Measurements from ENCODE around the gene MBD1.
"Not testable (repeated sequence)": the region's sequence is repeated elsewhere in the genome, so short reads cannot be mapped to it uniquely, and the experiment has no call there.

MBD1 gene

GRCh38 chr18:50268022-50268747 is 13.1 kb downstream of the MBD1 start:
- DNase-seq, result no peak

GRCh38 chr18:50266248-50266704 is 15.0 kb downstream of the MBD1 start, which contains the start of gene CFAP53:
TSS of gene CFAP53 (minus strand) at chr18:50266495. CDS start at chr18:50266404, 91 bp downstream.
- DNase-seq, result peak; percentile 92

DNA sequence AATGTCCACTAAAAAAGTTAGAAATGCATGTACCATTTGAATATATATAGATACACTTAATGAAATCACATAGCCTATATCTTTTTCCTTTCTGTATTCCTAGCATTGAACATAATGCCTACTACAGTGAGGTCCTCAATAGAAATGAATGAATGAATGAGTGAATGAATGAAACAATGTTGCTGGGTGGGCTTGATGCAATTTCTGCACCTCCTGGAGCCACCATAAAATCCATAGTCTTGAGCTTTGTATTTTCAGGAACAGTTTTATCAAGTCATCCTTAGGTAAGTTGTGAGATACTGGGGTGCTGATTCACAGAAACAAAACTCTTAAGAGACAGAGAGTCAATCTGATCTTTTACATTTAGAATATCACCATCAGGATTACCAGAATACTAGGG is 18.3 kb downstream of the MBD1 start:
- DNase-seq, result no peak

DNA sequence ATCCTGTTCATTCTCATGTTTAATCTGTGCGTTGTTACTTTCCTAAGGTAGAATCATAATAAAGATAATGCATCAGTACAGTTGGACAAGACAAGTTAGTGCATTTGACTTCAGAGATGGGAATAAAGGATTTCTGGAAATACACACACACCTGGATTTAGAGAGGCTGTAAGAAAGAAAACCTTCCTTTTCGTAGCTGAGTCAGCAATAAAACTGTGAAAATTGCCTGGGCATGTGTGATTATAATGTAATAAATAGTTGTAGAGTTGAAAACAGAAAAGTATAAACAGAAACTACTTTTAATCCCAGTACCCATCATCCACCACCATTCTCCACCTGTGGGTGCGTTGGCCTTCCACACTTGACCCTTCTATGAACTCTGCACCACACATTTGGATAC is 30.4 kb downstream of the MBD1 start:
- DNase-seq, result no peak

DNA sequence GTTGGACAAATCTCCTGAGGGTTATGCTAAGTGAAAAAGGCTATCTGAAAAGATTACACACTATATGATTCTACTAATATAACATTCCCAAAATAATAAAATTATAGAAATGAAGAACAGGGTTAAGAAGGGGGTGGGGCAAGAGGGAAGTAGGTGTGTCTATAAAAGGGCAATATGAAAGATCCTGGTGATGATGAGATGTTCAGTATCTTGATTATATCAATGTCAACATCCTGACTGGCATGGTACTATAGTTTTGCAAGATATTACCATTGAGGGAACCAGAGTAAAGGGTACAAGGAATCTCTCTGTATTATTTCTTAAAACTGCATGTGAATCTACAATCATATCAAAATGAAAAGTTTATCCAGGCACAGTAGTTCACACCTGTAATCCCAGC is 31.7 kb downstream of the MBD1 start:
- no peak for DNase-seq

- no peak for DNase-seq
Measured at GRCh38 chr18:50247561-50247960, 33.8 kb downstream of the MBD1 start.

GRCh38 chr18:50241768-50242167 is 39.6 kb downstream of the MBD1 start:
- DNase-seq, result not testable (repeated sequence)

DNA sequence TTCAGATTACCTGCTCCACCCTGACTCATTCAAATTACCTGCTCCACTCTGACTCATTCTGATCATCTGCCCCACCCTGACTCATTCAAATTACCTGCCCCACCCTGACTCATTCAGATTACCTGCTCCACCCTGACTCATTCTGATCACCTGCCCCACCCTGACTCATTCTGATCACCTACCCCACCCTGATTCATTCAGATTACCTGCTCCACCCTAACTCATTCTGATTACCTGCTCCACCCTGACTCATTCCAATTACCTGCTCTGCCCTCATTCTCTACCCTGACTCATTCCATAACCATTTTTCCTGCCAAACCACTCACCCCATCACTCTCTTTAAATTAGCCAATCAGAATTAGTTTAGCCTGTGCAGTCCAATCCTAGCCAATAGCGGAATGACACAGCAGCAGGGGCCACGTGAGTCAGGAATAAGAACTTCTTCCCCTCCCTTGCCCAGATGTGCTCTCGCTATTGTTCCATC is 41.2 kb downstream of the MBD1 start:
- no peak for DNase-seq

GRCh38 chr18:50232419-50232818 is 48.9 kb downstream of the MBD1 start:
- DNase-seq, result no peak

DNA sequence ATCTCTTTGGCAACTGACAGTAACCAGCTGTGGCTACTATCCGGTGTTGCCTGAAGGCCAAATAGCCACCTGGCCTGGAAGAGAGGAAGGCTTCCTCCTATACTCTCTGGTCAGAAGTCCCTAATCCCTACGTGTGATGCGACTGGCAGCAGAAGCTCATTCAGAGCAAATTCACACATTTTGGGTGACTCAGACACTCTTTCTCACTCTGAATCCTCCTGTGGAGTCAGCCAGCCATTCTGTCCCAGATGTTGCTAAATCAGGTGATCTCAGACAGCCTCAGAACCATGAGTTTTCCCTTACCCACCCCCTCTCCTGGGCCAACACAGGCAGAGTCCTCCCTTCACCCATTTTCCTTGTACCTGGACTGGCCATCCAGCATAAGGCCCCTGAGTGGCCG is 49.7 kb downstream of the MBD1 start:
- DNase-seq, result no peak

DNA sequence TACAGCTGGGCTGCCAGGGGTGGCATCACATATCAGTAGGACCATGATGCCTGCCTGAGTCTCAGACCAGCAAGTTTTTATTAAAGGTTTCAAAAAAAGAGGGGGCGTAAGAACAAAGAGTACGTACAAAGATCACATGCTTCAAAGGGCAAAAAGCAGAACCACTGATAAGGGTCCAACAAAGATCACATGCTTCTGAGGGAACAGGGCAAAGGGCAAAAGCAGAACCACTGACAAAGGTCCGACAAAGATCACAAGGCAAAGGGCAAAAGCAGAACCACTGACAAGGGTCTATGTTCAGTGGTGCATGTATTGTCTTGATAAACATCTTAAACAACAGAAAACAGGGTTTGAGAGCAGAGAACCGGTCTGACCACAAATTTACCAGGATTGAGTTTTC is 61.1 kb downstream of the MBD1 start:
- not testable (repeated sequence) for DNase-seq

All from NCI-H345 (cell line).